AG09309 (cell line): ENCODE measurements around the gene FNDC7.

Experiments used
- DNase-seq: peaks from one replicate; pipeline ENCODE4 v3.0.0-alpha.2; 2010; ENCODE audit warnings: low read depth
- H3K4me3 ChIP-seq: 2 replicates; pipeline ENCODE4 v1.5.1; 2011; ENCODE audit warnings: mild to moderate bottlenecking, low read depth, low read length, moderate library complexity; ENCODE audit not compliant: control insufficient read depth
- CTCF ChIP-seq: IDR thresholded peaks from 2 replicates; pipeline ENCODE4 v1.5.1; 2011; ENCODE audit warnings: mild to moderate bottlenecking, low read depth, low read length, inconsistent platforms; ENCODE audit not compliant: insufficient read depth, control insufficient read depth; ENCODE audit errors: missing control alignments

Gene FNDC7

GRCh38 chr1:108722292-108722691 is 9.6 kb downstream of the FNDC7 start:
- DNase-seq: no peak
- TF ChIP-seq CTCF: no peak
- H3K4me3 ChIP-seq: no peak overlapping the region

DNA sequence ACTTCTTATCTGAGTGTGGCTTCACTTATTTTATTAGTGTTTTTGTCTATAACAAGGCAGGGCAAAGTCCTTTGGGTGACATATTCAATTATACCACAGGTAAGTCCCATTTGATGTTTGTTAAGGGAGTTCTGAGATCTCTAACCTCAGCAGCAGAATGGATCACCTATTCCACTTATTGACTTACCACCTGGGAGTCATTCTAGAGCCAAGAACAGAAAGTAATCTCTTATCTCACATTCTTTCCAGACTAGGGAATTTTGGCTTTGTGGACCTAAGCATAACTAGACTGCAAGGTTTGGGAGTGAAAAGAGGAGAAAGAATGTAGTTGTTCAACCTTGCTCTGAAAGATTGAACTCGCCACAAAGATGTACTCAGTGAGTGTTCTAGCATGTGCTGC is 13.2 kb downstream of the FNDC7 start:
- no peak for TF ChIP-seq CTCF
- no peak overlapping the region for H3K4me3 ChIP-seq
- DNase-seq: no peak

GRCh38 chr1:108728327-108728923 is 15.7 kb downstream of the FNDC7 start:
- H3K4me3 ChIP-seq: no peak overlapping the region
- no peak for DNase-seq
- no peak for TF ChIP-seq CTCF

DNA sequence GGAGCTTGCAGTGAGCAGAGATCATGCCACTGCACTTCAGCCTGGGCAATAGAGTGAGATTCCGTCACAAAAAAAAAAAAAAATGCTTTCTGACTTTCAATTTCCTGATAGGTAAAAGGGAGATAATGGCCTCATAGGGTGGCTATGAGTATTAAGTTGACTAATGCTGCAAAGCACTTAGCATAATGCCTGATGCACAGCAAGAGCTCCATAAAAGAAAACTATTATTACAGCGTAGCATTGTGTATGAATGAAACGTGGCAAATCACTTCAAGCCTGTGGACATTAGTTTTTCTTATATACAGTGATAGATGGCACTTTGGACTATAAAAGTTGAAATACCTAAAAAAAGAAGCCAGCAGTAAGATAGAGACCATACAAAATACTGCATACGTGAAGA is 16.8 kb downstream of the FNDC7 start:
- no peak for TF ChIP-seq CTCF
- no peak for DNase-seq

DNA sequence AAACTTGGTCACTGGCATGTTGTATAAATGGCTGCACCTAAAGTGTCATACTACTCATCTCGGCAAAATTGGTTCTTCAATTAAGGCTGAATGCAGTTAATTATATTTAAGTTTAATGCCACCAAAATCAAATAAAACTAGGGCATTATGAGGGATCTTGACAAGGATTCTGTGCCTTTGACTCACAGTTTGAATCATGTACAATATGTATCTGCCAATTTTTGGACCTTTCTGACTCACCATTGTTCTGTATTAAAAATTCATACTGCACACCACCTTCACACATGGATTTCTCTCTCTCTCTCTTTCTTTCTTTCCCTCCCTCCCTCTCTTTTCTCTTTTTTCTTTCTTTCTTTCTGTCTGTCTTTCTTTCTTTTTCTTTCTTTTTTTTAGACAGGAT is 19.7 kb downstream of the FNDC7 start:
- no peak for DNase-seq
- no peak for TF ChIP-seq CTCF
- H3K4me3 ChIP-seq: no peak overlapping the region

More for the DNA sequence above, 16.8 kb downstream of the FNDC7 start:
- H3K4me3 ChIP-seq: no peak overlapping the region

DNA sequence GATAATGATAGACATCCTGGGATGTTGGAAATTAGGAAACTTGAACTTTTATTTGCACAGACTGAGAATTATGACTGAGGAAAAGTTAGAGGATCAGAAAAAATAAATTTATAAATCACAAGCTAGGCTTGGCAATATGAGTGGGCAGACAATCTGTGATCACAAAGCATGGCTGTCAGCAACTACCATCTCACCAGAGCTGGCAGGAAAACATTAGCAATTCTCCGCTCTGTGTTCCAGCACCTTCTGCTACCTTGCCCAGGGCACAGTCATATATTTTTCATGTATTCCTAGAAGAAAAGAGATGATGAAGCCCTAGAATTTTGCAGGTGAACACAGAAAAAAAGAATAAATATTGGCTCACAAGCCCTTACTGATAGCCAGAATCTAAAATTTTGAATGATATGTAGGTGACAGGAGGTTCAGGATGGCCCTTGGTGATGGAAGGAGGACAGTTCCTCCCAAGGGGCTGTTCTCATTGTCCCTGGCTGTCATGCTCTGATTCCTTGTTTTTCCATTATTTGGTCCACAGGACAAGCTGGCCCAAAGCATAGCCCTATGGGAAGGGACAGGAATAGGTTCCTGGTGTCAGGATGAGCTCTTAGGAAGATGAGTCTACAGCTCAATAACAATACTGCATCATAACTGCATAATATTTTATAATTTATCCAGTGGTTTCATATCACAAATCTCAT is 21.6 kb downstream of the FNDC7 start:
- no peak for DNase-seq
- TF ChIP-seq CTCF: no peak
- no peak overlapping the region for H3K4me3 ChIP-seq

- no peak overlapping the region for H3K4me3 ChIP-seq
- DNase-seq: no peak
- TF ChIP-seq CTCF: no peak
Observed at GRCh38 chr1:108742253-108742652, 29.5 kb downstream of the FNDC7 start.
